Activated CD4-positive, alpha-beta memory T cell treated with anti-CD3 and anti-CD28 coated beads, Interleukin-2, amount 10 ng/mL, durations not matched to agents 7 days and 5 days (primary cell): ENCODE results near the gene LCP2. TPM values are rescaled to one million over a fixed set of nuclear protein-coding genes. Genes with fewer than 3 reads are reported as not detected.

Experiments used
- CTCF ChIA-PET: fragments of 350-600 bp; sonication (Branson Sonifier 250); formaldehyde crosslinking; loops from one replicate; lab custom pipeline; 2021; ENCODE audit warnings: antibody characterized with exemption, inconsistent platforms; lab: Charles Lee
- POLR2A ChIA-PET: fragments of 350-600 bp; sonication (Branson Sonifier 250); formaldehyde crosslinking; loops from one replicate; lab custom pipeline; 2021; ENCODE audit warnings: antibody characterized with exemption; lab: Charles Lee
- DNase-seq: peaks from one replicate; pipeline ENCODE4 v3.0.0-alpha.2; 2020
- H3K27ac Mint-ChIP-seq: one replicate; pipeline ENCODE4 v1.8.0; 2021; ENCODE audit warnings: mild to moderate bottlenecking, mixed read lengths
- H3K27me3 Mint-ChIP-seq: one replicate; pipeline ENCODE4 v1.8.0; 2021; ENCODE audit warnings: mixed read lengths
- H3K36me3 Mint-ChIP-seq: one replicate; pipeline ENCODE4 v1.8.0; 2021; ENCODE audit warnings: low read depth, mixed read lengths
- H3K4me1 Mint-ChIP-seq: one replicate; pipeline ENCODE4 v1.8.0; 2021; ENCODE audit warnings: mixed read lengths
- H3K4me3 Mint-ChIP-seq: one replicate; pipeline ENCODE4 v1.8.0; 2021; ENCODE audit warnings: mild to moderate bottlenecking, mixed read lengths
- H3K9me3 Mint-ChIP-seq: one replicate; pipeline ENCODE4 v1.8.0; 2021; ENCODE audit warnings: mixed read lengths
- total RNA-seq, 2 experiments: library from RNA; stranded (reverse); gene quantifications; one replicate each; pipeline ENCODE4 v1.2.3, GENCODE V29; 2021

LCP2 gene
- total RNA-seq, 2 experiments from 2014 or later, result 304 to 313 TPM

DNA sequence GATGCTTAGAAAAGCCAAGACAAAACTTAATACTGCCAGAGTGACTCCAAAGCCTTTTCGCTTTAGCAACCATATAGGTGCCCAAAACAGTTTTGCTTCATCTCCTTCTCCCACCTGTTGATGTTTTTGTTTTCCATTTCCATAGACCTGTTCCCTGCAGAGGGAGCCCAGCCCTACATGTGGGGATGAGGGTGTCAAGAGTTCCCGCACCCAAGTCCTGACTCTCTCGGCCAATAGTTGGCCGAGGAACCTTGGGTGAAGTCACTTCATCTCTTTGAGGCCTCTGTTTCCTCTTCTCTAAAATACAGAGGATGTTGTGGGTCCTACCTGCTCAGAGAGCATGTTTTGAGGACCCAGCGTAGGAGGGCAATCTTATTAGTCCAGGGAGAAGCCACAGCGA is 38.5 kb upstream of the LCP2 start:
- CTCF ChIA-PET, result interaction anchor here (1.5 to 7.1 kb wide), 3 partner anchors 47 to 110 kb away, joined by 3 to 141 read pairs (median 129); no protein-coding TSS in a partner anchor
- no peak for DNase-seq

DNA sequence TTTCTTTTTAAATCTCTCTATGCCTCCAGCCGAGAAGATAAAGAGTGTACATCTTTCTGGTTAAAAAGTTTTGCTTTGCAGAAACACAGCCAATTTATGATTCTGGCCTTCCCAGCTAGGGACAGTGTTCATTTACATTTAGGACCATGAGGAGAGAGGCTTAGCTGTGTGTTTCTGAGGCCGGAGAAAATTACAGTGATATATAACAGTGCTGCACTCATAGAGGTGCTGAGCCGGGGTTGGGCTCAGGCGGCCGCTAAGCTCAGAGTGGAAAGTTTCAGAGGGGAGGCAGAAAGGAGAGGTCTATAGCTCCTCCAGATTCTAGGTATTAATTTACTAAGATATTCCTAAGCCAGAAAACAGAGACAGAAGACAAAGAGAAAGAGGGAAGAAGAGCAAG is 37.0 kb upstream of the LCP2 start:
- Mint-ChIP-seq H3K9me3 (no peaks in the 10 kb centered on the region), H3K4me3 (peak overlapping the region; percentile 53), H3K27me3 (no peaks in the 10 kb centered on the region), H3K27ac (peak overlapping the region; percentile 72), H3K4me1 (peaks cover 33% of the 10 kb centered on the region), H3K36me3 (no peaks in the 10 kb centered on the region)
- POLR2A ChIA-PET, result interaction anchor here (0.8 to 6.1 kb wide), 12 partner anchors 21 to 88 kb away, joined by 3 to 375 read pairs (median 6); partner anchors contain the start of gene LCP2
- DNase-seq, result peak; percentile 31
- CTCF ChIA-PET, result interaction anchor here (0.7 to 5.7 kb wide), 18 partner anchors 21 to 111 kb away, joined by 3 to 109 read pairs (median 6); partner anchors contain the start of genes C5orf58 and LCP2

More for the DNA sequence above, 38.5 kb upstream of the LCP2 start:
- no peak overlapping the region for H3K4me3 Mint-ChIP-seq
- peaks cover 33% of the 10 kb centered on the region for H3K4me1 Mint-ChIP-seq
- POLR2A ChIA-PET, result interaction anchor here (1.9 kb wide), 1 partner anchor 70 kb away, joined by 7 read pairs; no protein-coding TSS in a partner anchor
- no peaks in the 10 kb centered on the region for H3K27me3 Mint-ChIP-seq
- no peaks in the 10 kb centered on the region for H3K36me3 Mint-ChIP-seq
- H3K9me3 Mint-ChIP-seq, result no peaks in the 10 kb centered on the region
- peak overlapping the region; percentile 71 for H3K27ac Mint-ChIP-seq

DNA sequence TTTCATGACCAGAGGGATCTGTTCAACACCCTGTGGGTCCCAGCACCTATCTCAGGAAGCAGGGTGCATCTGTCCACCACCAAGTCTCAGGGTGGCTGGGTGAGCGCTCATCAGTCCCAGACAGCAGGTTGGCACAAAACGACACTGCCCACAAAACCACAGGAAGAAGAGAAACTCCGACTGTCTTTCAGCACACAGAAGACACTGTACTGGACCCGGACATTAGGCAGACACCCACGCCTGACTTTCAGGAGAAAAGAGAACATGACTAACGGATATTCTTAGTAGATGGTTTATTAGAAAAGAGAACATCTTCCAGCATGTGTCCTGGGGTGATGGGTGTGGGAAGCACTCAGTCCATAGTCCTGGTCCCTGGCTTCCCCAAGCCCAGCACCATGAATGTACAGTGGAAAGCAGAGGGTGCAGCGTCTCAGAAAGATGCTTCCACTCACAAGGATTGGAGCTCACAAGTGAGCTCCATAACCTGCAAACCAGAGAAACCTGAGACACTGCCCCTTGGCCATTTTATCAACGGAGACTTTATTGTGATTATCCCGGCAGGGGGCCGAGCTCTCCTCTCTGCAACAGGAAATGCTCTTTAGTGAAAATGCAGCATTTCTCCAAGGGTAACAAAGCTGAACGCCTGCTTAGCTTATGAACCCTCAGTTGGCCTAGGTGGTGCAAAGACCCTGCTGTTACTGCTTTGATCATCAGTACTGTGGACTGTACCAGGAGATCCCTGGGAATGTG is 35.8 kb upstream of the LCP2 start:
- peak overlapping the region; percentile 72 for H3K27ac Mint-ChIP-seq
- no peaks in the 10 kb centered on the region for H3K36me3 Mint-ChIP-seq
- H3K9me3 Mint-ChIP-seq, result no peaks in the 10 kb centered on the region
- POLR2A ChIA-PET, result interaction anchor here (1.5 to 6.1 kb wide), 8 partner anchors 19 to 87 kb away, joined by 4 to 375 read pairs (median 14); partner anchors contain the start of gene LCP2
- DNase-seq, result peak; percentile 79
- H3K4me3 Mint-ChIP-seq, result peak overlapping the region; percentile 64
- CTCF ChIA-PET, result interaction anchor here (0.8 to 5.7 kb wide), 16 partner anchors 20 to 114 kb away, joined by 3 to 109 read pairs (median 8); partner anchors contain the start of genes C5orf58 and LCP2
- H3K27me3 Mint-ChIP-seq, result no peaks in the 10 kb centered on the region
- peaks cover 26% of the 10 kb centered on the region for H3K4me1 Mint-ChIP-seq

DNA sequence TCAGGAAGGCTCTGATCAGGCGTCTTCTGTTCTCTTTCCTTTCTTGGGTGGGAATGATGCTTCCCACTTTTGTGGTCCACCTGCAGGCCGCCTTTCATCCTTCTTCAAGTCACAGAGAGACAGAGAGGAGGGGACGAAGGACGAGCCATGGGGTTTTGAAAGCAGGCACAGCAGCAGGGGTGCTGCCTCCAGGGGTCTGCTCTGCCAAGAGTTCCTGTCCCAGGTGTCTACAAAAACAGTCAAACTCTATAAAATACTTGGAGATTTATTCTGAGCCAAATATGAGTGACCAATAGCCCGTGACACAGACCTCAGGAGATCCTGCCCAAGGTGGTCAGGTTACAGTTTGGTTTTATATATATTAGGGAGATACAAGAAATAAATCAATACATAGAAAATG is 34.5 kb upstream of the LCP2 start:
- Mint-ChIP-seq H3K4me3 (no peak overlapping the region), H3K4me1 (peaks cover 17% of the 10 kb centered on the region)
- POLR2A ChIA-PET, result interaction anchor here (0.6 to 6.1 kb wide), 9 partner anchors 13 to 396 kb away, joined by 3 to 375 read pairs (median 17); partner anchors contain the start of gene LCP2

DNA sequence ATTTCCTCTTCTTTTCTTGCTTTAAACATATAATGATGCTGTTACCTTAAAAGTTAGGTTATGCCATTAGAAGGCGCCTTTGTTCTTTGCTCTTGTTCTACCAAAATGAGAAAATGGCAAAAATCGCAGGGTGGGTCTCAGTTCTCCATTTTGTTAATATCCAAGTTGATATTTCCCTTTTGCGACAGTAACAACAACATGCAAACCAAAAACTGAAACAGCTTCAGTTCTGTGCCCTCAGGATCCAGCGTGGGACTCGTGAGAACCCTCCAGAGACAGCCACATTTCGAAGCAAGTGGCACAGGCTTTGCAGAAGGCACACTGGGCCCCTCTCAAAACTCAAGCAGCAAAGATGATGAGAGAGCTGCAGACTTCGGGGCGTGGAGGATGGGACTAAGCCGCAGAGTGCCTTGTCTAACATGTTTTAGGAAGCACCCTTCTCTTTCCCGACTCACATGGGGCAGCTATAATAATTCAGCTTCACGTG is 33.0 kb upstream of the LCP2 start:
- peaks cover 3% of the 10 kb centered on the region for H3K4me1 Mint-ChIP-seq
- ChIA-PET POLR2A (interaction anchor here (0.7 to 6.1 kb wide), 14 partner anchors 9 to 105 kb away, joined by 3 to 375 read pairs (median 7); partner anchors contain the start of gene LCP2), CTCF (interaction anchor here (0.8 to 5.7 kb wide), 12 partner anchors 9 to 76 kb away, joined by 3 to 109 read pairs (median 11); partner anchors contain the start of gene LCP2)
- no peaks in the 10 kb centered on the region for H3K9me3 Mint-ChIP-seq
- peak; percentile 34 for DNase-seq
- H3K27me3 Mint-ChIP-seq, result no peaks in the 10 kb centered on the region
- peak overlapping the region; percentile 89 for H3K27ac Mint-ChIP-seq
- no peak overlapping the region for H3K4me3 Mint-ChIP-seq
- no peaks in the 10 kb centered on the region for H3K36me3 Mint-ChIP-seq

More for the DNA sequence above, 34.5 kb upstream of the LCP2 start:
- H3K27ac Mint-ChIP-seq, result peak overlapping the region; percentile 72
- no peaks in the 10 kb centered on the region for H3K9me3 Mint-ChIP-seq
- no peaks in the 10 kb centered on the region for H3K36me3 Mint-ChIP-seq
- CTCF ChIA-PET, result interaction anchor here (0.9 to 5.7 kb wide), 9 partner anchors 19 to 106 kb away, joined by 5 to 109 read pairs (median 15); partner anchors contain the start of gene LCP2
- DNase-seq, result no peak
- H3K27me3 Mint-ChIP-seq, result no peaks in the 10 kb centered on the region

DNA sequence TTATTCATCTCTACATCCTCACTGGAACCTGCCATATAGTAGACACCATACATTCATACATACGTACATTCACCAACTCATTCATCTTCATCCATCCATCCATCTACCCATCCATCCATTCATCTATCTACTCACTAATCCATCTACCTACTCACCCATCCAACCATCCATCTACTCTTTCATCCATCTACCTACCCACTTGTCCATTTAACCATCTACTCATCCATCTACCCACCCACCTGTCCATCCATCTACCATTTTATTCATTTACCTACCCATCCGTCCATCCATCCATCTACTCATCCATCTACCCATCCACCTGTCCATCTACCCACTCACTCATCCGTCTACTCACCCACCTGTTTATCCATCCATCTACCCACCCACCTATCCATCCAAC is 31.9 kb upstream of the LCP2 start:
- Mint-ChIP-seq H3K4me3 (no peak overlapping the region), H3K27ac (no peak overlapping the region), H3K27me3 (peaks cover 2% of the 10 kb centered on the region), H3K36me3 (no peaks in the 10 kb centered on the region), H3K9me3 (no peaks in the 10 kb centered on the region), H3K4me1 (no peaks in the 10 kb centered on the region)
- ChIA-PET POLR2A (interaction anchor here (2.5 to 6.1 kb wide), 4 partner anchors 10 to 57 kb away, joined by 18 to 375 read pairs (median 164); partner anchors contain the start of gene LCP2), CTCF (interaction anchor here (1.8 to 3.5 kb wide), 2 partner anchors 63 to 103 kb away, joined by 5 to 18 read pairs; no protein-coding TSS in a partner anchor)
- DNase-seq, result no peak

DNA sequence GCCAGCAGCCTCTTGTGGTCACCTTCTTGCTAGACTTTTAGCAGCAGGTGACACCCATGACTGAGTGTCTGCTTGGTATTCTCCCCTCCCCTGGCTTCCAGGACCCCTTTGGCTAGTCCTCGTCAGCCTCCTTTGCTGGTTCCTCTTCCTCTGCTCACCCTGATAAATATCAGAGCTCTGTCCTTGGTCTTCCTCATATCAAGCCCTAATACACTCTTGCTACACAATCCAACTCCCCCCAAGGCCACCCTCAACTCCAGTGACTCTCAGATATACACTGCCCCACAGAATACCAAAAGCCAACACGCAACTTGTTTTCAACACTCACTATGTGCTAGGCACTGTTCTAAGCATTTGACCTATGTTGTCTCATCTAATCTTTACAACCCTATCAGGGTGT is 30.3 kb upstream of the LCP2 start:
- Mint-ChIP-seq H3K36me3 (no peaks in the 10 kb centered on the region), H3K4me1 (no peaks in the 10 kb centered on the region), H3K27me3 (peaks cover 2% of the 10 kb centered on the region), H3K9me3 (no peaks in the 10 kb centered on the region), H3K27ac (no peak overlapping the region), H3K4me3 (no peak overlapping the region)
- no peak for DNase-seq
- ChIA-PET POLR2A (interaction anchor here (1.0 to 1.6 kb wide), 2 partner anchors 25 to 49 kb away, joined by 3 to 4 read pairs; no protein-coding TSS in a partner anchor), CTCF (interaction anchor here (0.5 to 1.8 kb wide), 3 partner anchors 11 to 102 kb away, joined by 4 to 8 read pairs (median 5); no protein-coding TSS in a partner anchor)

DNA sequence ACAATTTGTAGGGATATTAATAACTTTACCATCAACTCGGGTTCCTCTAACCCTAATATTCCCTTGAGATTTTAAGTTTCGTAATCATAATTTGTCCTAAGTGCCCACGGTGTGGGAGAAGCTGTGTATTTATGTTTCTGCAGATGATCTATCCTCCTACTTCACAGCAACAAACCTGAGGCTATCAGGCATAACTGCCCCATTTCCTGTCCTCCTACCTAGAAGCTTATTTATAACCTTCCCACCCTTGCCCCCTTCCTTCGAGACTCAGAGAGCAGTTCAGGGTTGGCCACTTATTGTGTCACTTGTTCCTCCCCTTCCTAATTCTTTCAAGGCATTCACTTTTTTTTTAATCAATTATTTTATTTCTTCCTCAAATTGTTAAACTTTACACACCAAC is 29.6 kb upstream of the LCP2 start:
- Mint-ChIP-seq H3K36me3 (no peaks in the 10 kb centered on the region), H3K9me3 (no peaks in the 10 kb centered on the region), H3K4me1 (no peaks in the 10 kb centered on the region), H3K27ac (no peak overlapping the region), H3K4me3 (no peak overlapping the region), H3K27me3 (peaks cover 2% of the 10 kb centered on the region)
- no peak for DNase-seq
- CTCF ChIA-PET, result interaction anchor here (1.2 to 2.1 kb wide), 3 partner anchors 12 to 101 kb away, joined by 3 to 8 read pairs (median 5); no protein-coding TSS in a partner anchor
- POLR2A ChIA-PET, result interaction anchor here (0.7 to 1.6 kb wide), 2 partner anchors 24 to 35 kb away, joined by 3 to 4 read pairs; no protein-coding TSS in a partner anchor

DNA sequence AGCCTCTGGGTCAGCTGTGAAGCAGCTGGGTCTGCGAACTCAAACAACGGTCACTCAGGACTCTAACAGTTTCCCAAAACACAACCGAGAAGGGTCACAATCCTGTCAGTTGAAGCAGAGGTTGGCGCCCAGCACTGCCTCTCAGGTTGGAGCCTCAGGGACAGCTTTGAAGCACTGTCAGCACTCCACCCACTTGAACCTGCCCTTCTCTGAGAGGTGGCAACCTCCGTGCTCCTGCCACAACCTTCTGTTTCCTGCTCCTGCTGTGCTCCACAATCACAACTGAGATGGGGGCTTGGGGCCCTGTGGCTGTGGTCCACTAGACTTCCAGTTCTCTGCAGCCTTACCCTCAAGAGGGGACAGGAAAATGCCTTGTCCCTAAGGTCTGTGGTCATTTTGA is 21.7 kb upstream of the LCP2 start:
- H3K27ac Mint-ChIP-seq, result no peak overlapping the region
- no peaks in the 10 kb centered on the region for H3K36me3 Mint-ChIP-seq
- POLR2A ChIA-PET, result interaction anchor here (1.2 to 3.1 kb wide), 4 partner anchors 12 to 31 kb away, joined by 3 to 18 read pairs (median 6); partner anchors contain the start of gene LCP2
- H3K9me3 Mint-ChIP-seq, result no peaks in the 10 kb centered on the region
- H3K4me1 Mint-ChIP-seq, result peaks cover 5% of the 10 kb centered on the region
- CTCF ChIA-PET, result interaction anchor here (1.1 to 3.2 kb wide), 2 partner anchors 19 to 93 kb away, joined by 4 to 9 read pairs; no protein-coding TSS in a partner anchor
- no peak overlapping the region for H3K4me3 Mint-ChIP-seq
- peaks cover 3% of the 10 kb centered on the region for H3K27me3 Mint-ChIP-seq
- DNase-seq, result no peak

DNA sequence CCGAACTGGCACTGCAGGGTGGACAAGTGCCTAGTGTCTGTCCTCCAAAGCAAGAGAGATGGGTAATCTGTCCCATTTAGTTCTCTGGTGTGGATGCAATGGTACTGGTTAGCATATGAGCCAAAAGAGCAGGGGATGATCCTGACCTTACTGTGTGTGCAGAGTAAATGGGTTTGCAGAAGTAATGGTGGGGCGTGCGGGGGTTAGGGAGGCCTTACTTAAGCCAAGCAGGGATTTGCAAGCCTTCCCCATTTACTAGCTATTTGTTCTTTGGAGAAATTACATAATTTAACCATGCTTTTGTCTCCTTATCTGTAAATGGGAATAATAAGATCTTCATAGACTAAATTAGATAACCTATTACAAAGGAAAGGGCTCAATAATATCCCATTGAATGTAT is 19.9 kb upstream of the LCP2 start:
- no peak for DNase-seq
- no peak overlapping the region for H3K27ac Mint-ChIP-seq
- H3K9me3 Mint-ChIP-seq, result no peaks in the 10 kb centered on the region
- H3K4me3 Mint-ChIP-seq, result no peak overlapping the region
- POLR2A ChIA-PET, result interaction anchor here (2.2 to 3.1 kb wide), 2 partner anchors 13 to 20 kb away, joined by 6 to 18 read pairs; partner anchors contain the start of gene LCP2
- H3K4me1 Mint-ChIP-seq, result peaks cover 20% of the 10 kb centered on the region
- CTCF ChIA-PET, result interaction anchor here (0.6 kb wide), 1 partner anchor 40 kb away, joined by 3 read pairs; no protein-coding TSS in a partner anchor
- peaks cover 3% of the 10 kb centered on the region for H3K27me3 Mint-ChIP-seq
- no peaks in the 10 kb centered on the region for H3K36me3 Mint-ChIP-seq

DNA sequence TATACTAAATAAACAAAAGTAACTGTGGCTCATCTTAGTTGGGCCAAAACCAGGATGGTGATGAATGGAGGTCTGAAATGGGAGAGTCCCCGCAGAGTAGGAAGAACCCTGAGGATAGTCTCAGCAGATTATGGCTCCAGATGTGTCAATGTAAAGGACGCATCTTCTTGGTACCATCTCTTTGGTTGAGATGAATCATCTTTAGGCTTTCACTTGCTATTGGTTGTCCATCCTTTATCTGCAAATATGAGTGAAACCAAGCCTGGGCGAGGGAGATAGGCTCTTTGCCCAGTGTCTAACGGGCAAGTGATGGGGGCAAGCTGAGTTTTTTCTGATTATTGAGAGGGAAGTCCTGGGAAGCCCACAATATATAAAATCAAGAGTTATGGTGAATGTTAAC is 19.4 kb upstream of the LCP2 start:
- no peak overlapping the region for H3K4me3 Mint-ChIP-seq

DNA sequence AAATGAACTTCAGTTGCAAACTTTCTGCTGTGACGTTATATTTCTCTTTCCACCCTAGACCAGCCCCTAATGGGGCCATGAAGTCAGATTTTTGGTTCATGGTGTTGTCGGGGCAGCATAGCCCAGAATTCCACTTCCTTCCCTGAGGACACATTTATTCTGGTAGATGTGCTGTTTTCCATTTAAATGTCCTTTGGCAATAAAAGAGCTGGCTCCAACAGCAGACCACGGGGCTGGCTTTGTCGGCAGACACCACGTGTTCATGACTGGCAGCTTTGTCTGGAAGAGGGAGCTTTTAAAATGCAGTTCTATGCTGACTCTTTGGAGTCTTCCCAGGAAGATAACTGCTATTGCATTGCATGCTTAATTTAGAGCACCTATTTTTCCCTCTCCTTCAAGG is 17.6 kb upstream of the LCP2 start:
- ChIA-PET CTCF (no interaction called here), POLR2A (interaction anchor here (2.5 to 5.3 kb wide), 3 partner anchors 16 to 39 kb away, joined by 11 to 37 read pairs (median 19); no protein-coding TSS in a partner anchor)
- Mint-ChIP-seq H3K36me3 (no peaks in the 10 kb centered on the region), H3K27ac (no peak overlapping the region), H3K27me3 (peaks cover 2% of the 10 kb centered on the region), H3K4me3 (no peak overlapping the region), H3K4me1 (peaks cover 35% of the 10 kb centered on the region), H3K9me3 (no peaks in the 10 kb centered on the region)
- no peak for DNase-seq

More for the DNA sequence above, 19.4 kb upstream of the LCP2 start:
- ChIA-PET POLR2A (interaction anchor here (0.8 to 5.3 kb wide), 2 partner anchors 14 to 38 kb away, joined by 3 to 37 read pairs; no protein-coding TSS in a partner anchor), CTCF (interaction anchor here (0.6 to 1.4 kb wide), 2 partner anchors 19 to 26 kb away, joined by 3 read pairs; partner anchors contain the start of gene LCP2)
- Mint-ChIP-seq H3K9me3 (no peaks in the 10 kb centered on the region), H3K27me3 (peaks cover 3% of the 10 kb centered on the region), H3K27ac (no peak overlapping the region), H3K4me1 (peaks cover 25% of the 10 kb centered on the region), H3K36me3 (no peaks in the 10 kb centered on the region)
- DNase-seq, result no peak
